HG03139 (cell line): ENCODE results near the gene CALHM4.

Experiments used
- ATAC-seq: cut with Tn5 transposase; IDR thresholded peaks from one replicate; pipeline ENCODE4 v1.9.1; 2021; ENCODE audit not compliant: unreplicated experiment

CALHM4 gene

GRCh38 chr6:116536216-116536621 is 17.3 kb upstream of the CALHM4 start:
- no peak for ATAC-seq

GRCh38 chr6:116542426-116542825 is 11.1 kb upstream of the CALHM4 start:
- no peak for ATAC-seq

GRCh38 chr6:116543149-116543548 is 10.4 kb upstream of the CALHM4 start:
- no peak for ATAC-seq

GRCh38 chr6:116545651-116546050 is 7.9 kb upstream of the CALHM4 start, which contains the start of gene TRAPPC3L:
TSS of gene TRAPPC3L (minus strand) at chr6:116545684. CDS start at chr6:116545514, 170 bp downstream.
- ATAC-seq: no peak

DNA sequence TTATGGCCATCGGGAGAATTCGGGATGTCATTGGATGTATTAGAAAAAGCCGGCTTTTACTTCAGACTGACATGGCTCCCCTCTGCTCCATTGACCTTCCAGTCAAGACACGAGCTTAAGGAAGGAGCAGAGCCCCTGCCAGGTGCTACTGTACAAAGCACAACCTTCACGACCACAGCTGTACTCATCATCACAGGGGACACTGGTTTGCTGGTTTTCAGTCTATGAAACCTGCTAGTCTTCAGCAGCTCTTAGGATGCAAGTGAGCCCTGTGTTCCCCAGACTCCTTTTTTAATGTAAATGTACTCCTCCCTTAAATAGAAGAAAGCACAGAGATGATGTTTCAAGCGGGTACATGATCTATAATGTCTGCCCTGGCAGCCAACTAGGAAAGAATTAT is 6.2 kb upstream of the CALHM4 start:
- no peak for ATAC-seq

DNA sequence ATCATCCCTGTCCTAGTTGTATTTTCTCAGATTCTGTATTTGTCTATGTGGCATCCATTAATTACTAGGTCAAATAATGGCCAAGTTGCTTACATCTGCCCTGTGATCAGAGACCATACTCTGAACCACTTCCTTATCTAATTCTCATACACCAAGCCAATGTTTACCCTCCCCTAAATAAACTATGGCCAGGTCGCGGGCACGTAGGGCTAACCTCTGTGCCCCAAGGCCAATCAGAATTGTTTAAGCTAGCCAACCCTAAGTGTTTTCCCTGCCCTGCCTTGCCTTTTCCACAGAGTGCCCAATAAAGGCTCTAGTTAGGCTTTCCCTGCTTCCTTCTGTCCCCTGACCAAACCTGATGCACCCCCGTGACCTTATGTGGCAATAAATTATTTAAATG is 2.8 kb upstream of the CALHM4 start:
- ATAC-seq: no peak

DNA sequence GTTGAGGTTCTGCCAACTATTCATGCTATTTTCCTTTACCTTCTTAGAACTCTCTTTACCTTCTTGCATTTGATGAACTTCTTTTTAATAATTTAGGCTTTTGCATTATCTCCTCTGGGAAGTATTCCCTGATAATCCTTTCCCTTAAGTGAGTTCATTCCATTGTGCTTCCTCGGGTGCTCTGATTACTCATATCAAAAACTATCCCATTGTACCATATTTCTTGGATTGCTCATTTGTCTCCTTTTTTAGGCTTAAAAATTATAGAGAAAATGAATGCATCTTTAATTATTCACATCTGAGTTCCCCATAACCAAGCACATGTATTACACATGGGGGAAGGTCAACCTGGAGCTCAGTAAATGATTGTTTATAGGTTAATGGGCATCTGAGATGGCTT is 2.5 kb downstream of the CALHM4 start:
- no peak for ATAC-seq

GRCh38 chr6:116556814-116557415 is 3.4 kb downstream of the CALHM4 start:
- ATAC-seq: no peak

DNA sequence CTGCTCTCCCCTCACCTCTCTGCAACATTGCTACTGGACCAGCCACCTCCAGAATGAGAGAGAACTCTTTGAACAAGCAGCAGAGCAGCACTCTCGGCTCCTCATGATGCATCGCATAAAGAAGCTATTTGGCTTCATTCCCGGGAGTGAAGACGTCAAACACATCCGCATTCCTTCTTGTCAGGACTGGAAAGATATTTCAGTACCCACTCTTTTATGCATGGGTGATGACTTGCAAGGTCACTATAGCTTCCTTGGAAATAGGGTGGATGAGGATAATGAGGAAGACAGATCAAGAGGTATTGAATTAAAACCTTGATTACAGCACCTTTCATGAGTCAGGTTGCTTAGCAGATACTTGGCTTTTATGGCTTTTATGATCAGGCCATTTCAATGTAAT is 4.3 kb downstream of the CALHM4 start:
- no peak for ATAC-seq

DNA sequence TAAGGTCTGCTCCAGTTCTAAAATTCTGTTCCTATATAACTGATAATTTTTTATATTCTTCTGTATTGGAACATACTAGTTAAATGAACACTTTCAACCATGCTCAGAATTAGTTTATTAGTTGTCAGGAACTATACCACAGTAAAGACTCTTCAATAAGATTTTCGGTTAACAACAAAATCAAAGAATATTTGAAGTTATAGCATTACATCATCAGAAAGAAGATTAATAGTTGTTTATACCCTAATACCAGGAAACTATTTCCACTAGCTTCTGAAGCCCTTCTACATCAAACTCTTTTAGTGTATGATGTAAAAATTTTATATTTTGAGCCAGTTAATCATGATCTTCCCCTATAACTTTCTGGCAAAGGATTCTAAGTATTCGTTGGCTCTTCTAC is 6.6 kb downstream of the CALHM4 start:
- ATAC-seq: no peak

GRCh38 chr6:116561377-116562018 is 7.9 kb downstream of the CALHM4 start:
- peak; percentile 44 for ATAC-seq

DNA sequence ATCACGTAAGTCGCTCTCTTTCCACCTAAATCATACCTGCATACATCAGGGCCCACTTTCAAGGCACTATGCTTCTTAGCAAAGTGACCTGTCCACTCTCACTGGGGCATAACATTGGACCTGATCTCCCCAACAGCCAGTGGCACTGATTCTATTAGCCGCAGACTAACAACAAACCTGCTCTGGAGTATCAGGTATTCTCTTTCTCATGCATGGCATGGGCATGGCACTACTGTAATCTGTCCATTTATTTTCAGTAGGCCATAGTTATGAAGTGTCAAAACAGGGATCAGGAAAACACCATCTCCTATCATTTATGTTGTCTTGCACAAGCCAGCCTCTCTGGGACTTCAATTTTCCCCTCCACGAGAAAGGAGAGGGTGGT is 8.5 kb downstream of the CALHM4 start:
- no peak for ATAC-seq

GRCh38 chr6:116562614-116563013 is 9.1 kb downstream of the CALHM4 start:
- no peak for ATAC-seq

DNA sequence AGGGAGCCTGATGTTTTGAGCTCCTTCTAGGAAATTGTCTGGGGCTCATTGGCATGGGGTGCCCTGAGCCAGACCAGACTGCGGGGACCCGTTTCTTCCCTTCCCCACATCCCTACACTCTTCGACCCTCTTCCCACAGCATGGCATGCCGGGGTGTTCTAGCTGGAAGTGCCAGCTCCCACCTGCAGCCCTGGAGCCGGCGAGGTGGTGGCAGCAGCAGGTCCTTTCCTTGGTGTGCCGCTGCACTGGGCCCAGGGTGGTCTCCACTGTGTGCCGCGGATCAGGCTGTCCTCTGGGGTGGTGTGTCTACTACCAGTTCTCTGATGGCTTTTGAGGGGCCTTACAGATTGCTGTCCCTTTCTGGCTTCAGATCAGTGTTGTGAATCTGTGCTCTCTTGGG is 10.3 kb downstream of the CALHM4 start:
- ATAC-seq: no peak

GRCh38 chr6:116564311-116564710 is 10.8 kb downstream of the CALHM4 start:
- ATAC-seq: no peak

GRCh38 chr6:116564921-116565872 is 11.6 kb downstream of the CALHM4 start:
- ATAC-seq: no peak

DNA sequence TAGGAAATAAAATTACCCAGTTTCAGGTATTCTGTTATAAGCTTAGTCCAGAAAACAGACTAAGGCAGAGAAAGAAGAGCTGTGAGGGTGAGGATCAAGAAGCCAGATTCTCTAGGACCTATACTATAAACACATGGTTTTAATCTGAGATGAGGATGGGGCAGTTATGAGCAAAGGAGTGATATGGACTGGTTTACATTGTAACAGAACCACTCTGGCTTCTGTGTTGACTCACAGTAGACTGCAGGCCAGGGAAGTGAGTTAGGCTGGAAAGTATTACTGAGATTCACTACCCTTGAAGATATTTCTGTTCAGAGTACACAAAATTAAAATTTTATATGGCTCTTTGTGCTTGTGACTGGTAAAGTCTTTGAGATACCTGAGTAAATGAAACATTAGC is 14.6 kb downstream of the CALHM4 start:
- no peak for ATAC-seq

DNA sequence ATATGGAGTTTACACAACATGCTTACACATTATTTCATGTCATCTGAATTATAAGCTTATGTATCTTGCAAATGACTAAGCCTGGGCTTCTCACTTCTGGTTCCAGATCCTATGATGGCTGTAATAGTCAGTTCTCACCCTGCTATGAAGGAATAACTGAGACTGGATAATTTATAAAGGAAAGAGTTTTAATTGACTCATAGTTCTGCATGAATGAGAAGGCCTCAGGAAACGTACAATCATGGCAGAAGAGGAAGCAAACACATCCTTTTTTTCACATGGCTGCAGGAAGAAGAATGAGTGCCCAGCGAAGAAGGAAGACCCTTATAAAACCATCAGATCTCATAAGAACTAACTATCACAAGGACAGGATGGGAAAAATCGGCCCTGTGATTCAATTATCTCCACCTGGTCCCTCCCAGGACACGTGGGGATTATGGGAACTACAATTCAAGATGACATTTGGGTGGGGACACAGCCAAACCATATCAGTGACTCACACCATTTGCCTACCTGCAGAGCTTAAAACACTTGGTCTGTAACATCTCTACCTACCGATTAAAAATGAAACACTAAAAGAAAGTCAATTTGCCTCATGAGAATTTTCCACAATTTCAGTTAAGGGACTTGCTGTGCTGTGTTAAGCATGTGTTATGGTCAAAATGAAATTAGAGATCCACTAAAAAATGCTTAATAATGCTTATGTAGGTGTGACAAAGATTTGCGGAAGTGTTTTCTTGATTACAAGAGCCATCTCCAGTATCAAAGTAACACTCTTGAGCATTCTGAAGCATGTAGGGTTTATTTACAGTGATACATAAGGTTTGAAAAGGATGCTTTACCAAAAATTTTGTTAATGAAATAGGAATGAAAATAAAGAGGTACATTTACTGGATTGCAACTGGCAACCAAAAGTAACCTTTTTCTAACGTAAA is 15.5 kb downstream of the CALHM4 start:
- no peak for ATAC-seq

- ATAC-seq: peak; percentile 95
These were observed 17.5 kb downstream of the CALHM4 start, which contains the start of gene RWDD1 for GRCh38 chr6:116570856-116571682. TSS of gene RWDD1 (plus strand) at chr6:116571504. CDS start at chr6:116571583, 79 bp downstream.

DNA sequence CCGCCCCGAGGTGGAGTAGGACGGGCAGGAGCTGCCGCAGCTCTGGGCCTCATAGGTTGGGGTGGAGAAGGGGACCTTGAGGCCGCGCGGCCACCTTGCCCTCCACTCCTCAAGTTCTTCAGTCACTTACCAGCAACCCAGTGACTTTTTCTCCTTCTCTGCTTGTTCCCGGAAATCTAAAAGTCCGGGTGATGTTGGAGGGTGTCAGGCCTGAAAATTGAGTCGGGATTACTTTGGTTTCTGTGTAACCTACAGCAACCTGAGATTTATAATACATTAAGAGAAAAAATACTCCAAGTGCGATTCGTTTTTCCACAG is 18.1 kb downstream of the CALHM4 start:
- ATAC-seq: no peak
